NB4 (cell line): Measurements from ENCODE around the gene SLC12A7.

Experiments
- MAX ChIP-seq: IDR thresholded peaks from 2 replicates; pipeline ENCODE4 v1.6.1; 2011; ENCODE audit warnings: low read depth, low read length
- POLR2A ChIP-seq: IDR thresholded peaks from 2 replicates; pipeline ENCODE4 v1.6.1; 2011; ENCODE audit warnings: mild to moderate bottlenecking; ENCODE audit not compliant: insufficient read length; ENCODE audit errors: extremely low read depth
- TF ChIP-seq, protein P1 (sequence below): IDR thresholded peaks from one replicate; pipeline ENCODE4 v1.5.1; 2012; ENCODE audit warnings: low read depth, low read length

- TF ChIP-seq, protein P1, sequence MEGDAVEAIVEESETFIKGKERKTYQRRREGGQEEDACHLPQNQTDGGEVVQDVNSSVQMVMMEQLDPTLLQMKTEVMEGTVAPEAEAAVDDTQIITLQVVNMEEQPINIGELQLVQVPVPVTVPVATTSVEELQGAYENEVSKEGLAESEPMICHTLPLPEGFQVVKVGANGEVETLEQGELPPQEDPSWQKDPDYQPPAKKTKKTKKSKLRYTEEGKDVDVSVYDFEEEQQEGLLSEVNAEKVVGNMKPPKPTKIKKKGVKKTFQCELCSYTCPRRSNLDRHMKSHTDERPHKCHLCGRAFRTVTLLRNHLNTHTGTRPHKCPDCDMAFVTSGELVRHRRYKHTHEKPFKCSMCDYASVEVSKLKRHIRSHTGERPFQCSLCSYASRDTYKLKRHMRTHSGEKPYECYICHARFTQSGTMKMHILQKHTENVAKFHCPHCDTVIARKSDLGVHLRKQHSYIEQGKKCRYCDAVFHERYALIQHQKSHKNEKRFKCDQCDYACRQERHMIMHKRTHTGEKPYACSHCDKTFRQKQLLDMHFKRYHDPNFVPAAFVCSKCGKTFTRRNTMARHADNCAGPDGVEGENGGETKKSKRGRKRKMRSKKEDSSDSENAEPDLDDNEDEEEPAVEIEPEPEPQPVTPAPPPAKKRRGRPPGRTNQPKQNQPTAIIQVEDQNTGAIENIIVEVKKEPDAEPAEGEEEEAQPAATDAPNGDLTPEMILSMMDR = no peak
- TF ChIP-seq MAX (no peak), POLR2A (no peak)
These were observed 49.4 kb upstream of the SLC12A7 start for GRCh38 chr5:1161108-1161832.
